ENCODE measurements around the gene PPP1R3D. TPM values are rescaled to one million over a fixed set of nuclear protein-coding genes. Genes with fewer than 3 reads are reported as not detected.

The PPP1R3D gene
- total and polyA plus RNA-seq, 10 of the 15 experiments (the other 5 are each of a cell fraction or from before 2014, with no cell fraction given): 0.39 to 4.8 (median 2.9) TPM

- ChIA-PET POLR2A (no interaction called here), RAD21 (ENCODE audit: unreplicated experiment) (no interaction called here), SMC1A (ENCODE audit: uncharacterized antibody, unreplicated experiment) (interaction anchor here (0.6 to 1.3 kb wide), 3 partner anchors 15 to 30 kb away, joined by 3 read pairs; no protein-coding TSS in a partner anchor), CTCF (interaction anchor here (1.0 kb wide), 1 partner anchor 31 kb away, joined by 3 read pairs; no protein-coding TSS in a partner anchor)
- intact Hi-C loops (cut with micrococcal nuclease; ENCODE audit: unreplicated experiment) (no loop called here), in situ Hi-C loops (cut with MboI) (no loop called here)
- DNase-seq (ENCODE audit: low read depth, low spot score) (no peak), FAIRE-seq (no peak), ATAC-seq (no peak)
- BruUV-seq (replicated peaks): no TSS peak
- TF ChIP-seq LARP7 (IDR thresholded peaks at IDR 0.05) (no peak), YY1 (IDR thresholded peaks at IDR 0.05; ENCODE audit: low read depth, low read length) (no peak), SIX5 (IDR thresholded peaks at IDR 0.05; ENCODE audit: low read depth, low read length, severe bottlenecking) (no peak), MXI1 (IDR thresholded peaks at IDR 0.05; ENCODE audit: low read depth, low read length) (no peak), RFX5 (IDR thresholded peaks at IDR 0.05; ENCODE audit: low read depth, low read length) (no peak), FOXK2 (IDR thresholded peaks at IDR 0.05) (no peak), SPI1 (IDR thresholded peaks at IDR 0.05; ENCODE audit: borderline replicate concordance, insufficient read depth, low read depth, low read length) (no peak), ZNF592 (IDR thresholded peaks at IDR 0.05) (no peak), POLR2AphosphoS2 (IDR thresholded peaks at IDR 0.05; ENCODE audit: low read depth, low read length) (no peak), KLF5 (IDR thresholded peaks at IDR 0.05; ENCODE audit: partially characterized antibody) (no peak), FOXM1 (IDR thresholded peaks at IDR 0.05; ENCODE audit: low read depth, low read length) (no peak), STAT3 (IDR thresholded peaks at IDR 0.05; ENCODE audit: low read depth, low read length) (no peak), CBFB (IDR thresholded peaks at IDR 0.05; ENCODE audit: low read depth) (no peak), CUX1 (IDR thresholded peaks at IDR 0.05; ENCODE audit: insufficient replicate concordance, low read depth, low read length) (no peak), IRF5 (IDR thresholded peaks at IDR 0.05; ENCODE audit: borderline replicate concordance) (no peak), MTA3 (IDR thresholded peaks at IDR 0.05; ENCODE audit: borderline replicate concordance, low read length) (no peak)
- no peak overlapping the region for H3K4me3 ChIP-seq
- H3K79me2 ChIP-seq (ENCODE audit: control insufficient read depth, insufficient read depth, low read length): no peaks in the 10 kb centered on the region
- no peaks in the 10 kb centered on the region for H3K36me3 ChIP-seq (ENCODE audit: control insufficient read depth in 2 of 2, insufficient read depth in 2 of 2, low read length in 1 of 2)
- no peak overlapping the region for H3K4me2 ChIP-seq (ENCODE audit: control insufficient read depth, insufficient read depth)
- H3K27ac ChIP-seq (ENCODE audit: control insufficient read depth, insufficient read depth): no peak overlapping the region
- H3K9ac ChIP-seq (ENCODE audit: control insufficient read depth, insufficient read depth, low read length): no peak overlapping the region
- H4K20me1 ChIP-seq (ENCODE audit: control insufficient read depth, insufficient read depth): no peaks in the 10 kb centered on the region
- no peaks in the 10 kb centered on the region for H3K9me3 ChIP-seq (replicated peaks; ENCODE audit: control insufficient read depth, insufficient read depth, low read length)
- no peak overlapping the region for H2AFZ ChIP-seq (ENCODE audit: control insufficient read depth, low read depth, low read length)
- no peaks in the 10 kb centered on the region; a peak in 1 of 4 replicates for H3K27me3 ChIP-seq (replicated peaks in 1 of 2; ENCODE audit: control insufficient read depth in 2 of 2, insufficient read depth in 2 of 2, low read length in 1 of 2)
- no peaks in the 10 kb centered on the region for H3K4me1 ChIP-seq (ENCODE audit: control insufficient read depth, insufficient read depth, low read length)
Observed at GRCh38 chr20:59925899-59926298, 14.2 kb downstream of the PPP1R3D start.

All from GM12878 (cell line).